ENCODE data around the gene P3H2. TPM values are rescaled to one million over a fixed set of nuclear protein-coding genes. Genes with fewer than 3 reads are reported as not detected.

P3H2 gene
- total and polyA plus RNA-seq, 2 donors (not counting 1 experiment from before 2014, with no cell fraction given): not detected

DNA sequence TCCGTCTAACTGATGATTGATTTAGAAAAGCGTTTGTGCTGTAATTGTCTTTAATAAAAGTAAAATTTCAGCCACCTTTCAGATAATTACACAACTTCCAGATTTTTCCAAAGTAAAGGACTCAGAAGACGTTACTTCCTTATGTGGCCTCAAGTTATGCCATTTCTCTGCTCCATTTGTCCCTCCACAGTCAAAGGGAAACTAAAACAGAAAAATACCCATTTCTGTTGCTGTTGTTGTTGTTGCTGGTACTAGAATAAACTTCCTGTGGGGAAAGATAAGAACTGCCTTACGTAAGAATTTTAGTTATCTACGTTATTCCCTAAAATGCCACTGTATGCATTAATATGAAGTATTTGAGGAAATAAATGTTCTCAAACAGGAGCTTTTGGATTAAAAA is 153.9 kb downstream of the P3H2 start:
- TF ChIP-seq EZH2 (IDR thresholded peaks at IDR 0.05; ENCODE audit: borderline replicate concordance, insufficient read depth, low read depth, low read length, poor library complexity, severe bottlenecking): no peak
- TF ChIP-seq, protein P1, sequence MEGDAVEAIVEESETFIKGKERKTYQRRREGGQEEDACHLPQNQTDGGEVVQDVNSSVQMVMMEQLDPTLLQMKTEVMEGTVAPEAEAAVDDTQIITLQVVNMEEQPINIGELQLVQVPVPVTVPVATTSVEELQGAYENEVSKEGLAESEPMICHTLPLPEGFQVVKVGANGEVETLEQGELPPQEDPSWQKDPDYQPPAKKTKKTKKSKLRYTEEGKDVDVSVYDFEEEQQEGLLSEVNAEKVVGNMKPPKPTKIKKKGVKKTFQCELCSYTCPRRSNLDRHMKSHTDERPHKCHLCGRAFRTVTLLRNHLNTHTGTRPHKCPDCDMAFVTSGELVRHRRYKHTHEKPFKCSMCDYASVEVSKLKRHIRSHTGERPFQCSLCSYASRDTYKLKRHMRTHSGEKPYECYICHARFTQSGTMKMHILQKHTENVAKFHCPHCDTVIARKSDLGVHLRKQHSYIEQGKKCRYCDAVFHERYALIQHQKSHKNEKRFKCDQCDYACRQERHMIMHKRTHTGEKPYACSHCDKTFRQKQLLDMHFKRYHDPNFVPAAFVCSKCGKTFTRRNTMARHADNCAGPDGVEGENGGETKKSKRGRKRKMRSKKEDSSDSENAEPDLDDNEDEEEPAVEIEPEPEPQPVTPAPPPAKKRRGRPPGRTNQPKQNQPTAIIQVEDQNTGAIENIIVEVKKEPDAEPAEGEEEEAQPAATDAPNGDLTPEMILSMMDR (IDR thresholded peaks at IDR 0.05): no peak
- intact Hi-C loops (cut with micrococcal nuclease): loop anchor here (10.0 kb wide), 1 partner anchor 458 kb away; no protein-coding TSS in a partner anchor
- Histone ChIP-seq H3K27me3 (replicated peaks in 1 of 4; ENCODE audit: control extremely low read depth in 1 of 4, control insufficient read depth in 3 of 4, insufficient read depth in 4 of 4, low read length in 3 of 4) (peaks cover 0 to 2% (median 0%) of the 10 kb centered on the region in 4 experiments), H3K27ac (ENCODE audit: low read length in 2 of 2) (no peak overlapping the region), H2AFZ (ENCODE audit: insufficient read depth, low read depth, low read length, poor library complexity, severe bottlenecking) (no peak overlapping the region), H3K4me3 (ENCODE audit: control extremely low read depth in 1 of 5, extremely low read depth in 1 of 5, insufficient read depth in 1 of 5, low read depth in 2 of 5, low read length in 4 of 5) (no peak overlapping the region), H3K4me2 (replicated peaks; ENCODE audit: low read depth, low read length, poor library complexity, severe bottlenecking) (no peak overlapping the region), H4K20me1 (ENCODE audit: control insufficient read depth, insufficient read depth, low read length, poor library complexity, severe bottlenecking) (no peaks in the 10 kb centered on the region), H3K9me3 (ENCODE audit: control extremely low read depth in 1 of 3, control insufficient read depth in 2 of 3, insufficient read depth in 1 of 3, low read length in 2 of 3) (no peaks in the 10 kb centered on the region), H3K9ac (ENCODE audit: low read length) (no peak overlapping the region), H3K36me3 (replicated peaks in 1 of 2; ENCODE audit: control extremely low read depth in 1 of 2, control insufficient read depth in 1 of 2, extremely low read depth in 1 of 2, insufficient read depth in 2 of 2, low read length in 1 of 2) (no peaks in the 10 kb centered on the region), H3K79me2 (ENCODE audit: control insufficient read depth, insufficient read depth, low read length) (no peaks in the 10 kb centered on the region), H3K4me1 (ENCODE audit: control insufficient read depth in 2 of 2, insufficient read depth in 2 of 2, low read length in 2 of 2) (no peaks in the 10 kb centered on the region)
- no peaks in the 10 kb centered on the region for H3K9me3 Mint-ChIP-seq (ENCODE audit: insufficient read depth)
- no peaks in the 10 kb centered on the region for H3K27me3 Mint-ChIP-seq
- H3K4me3 Mint-ChIP-seq: no peak overlapping the region
- WGBS (ENCODE audit: insufficient coverage): no CpG with 5 or more reads among the region's 5 CpGs
- ChIA-PET POLR2A (no interaction called here), CTCF (interaction anchor here (0.9 to 2.0 kb wide), 10 partner anchors 9 to 1084 kb away, joined by 3 to 7 read pairs (median 4); no protein-coding TSS in a partner anchor)
- H3K4me1 Mint-ChIP-seq: no peaks in the 10 kb centered on the region
- H3K27ac Mint-ChIP-seq: no peak overlapping the region
- DNase-seq (no peak), ATAC-seq (ENCODE audit: low read depth) (no peak)

DNA sequence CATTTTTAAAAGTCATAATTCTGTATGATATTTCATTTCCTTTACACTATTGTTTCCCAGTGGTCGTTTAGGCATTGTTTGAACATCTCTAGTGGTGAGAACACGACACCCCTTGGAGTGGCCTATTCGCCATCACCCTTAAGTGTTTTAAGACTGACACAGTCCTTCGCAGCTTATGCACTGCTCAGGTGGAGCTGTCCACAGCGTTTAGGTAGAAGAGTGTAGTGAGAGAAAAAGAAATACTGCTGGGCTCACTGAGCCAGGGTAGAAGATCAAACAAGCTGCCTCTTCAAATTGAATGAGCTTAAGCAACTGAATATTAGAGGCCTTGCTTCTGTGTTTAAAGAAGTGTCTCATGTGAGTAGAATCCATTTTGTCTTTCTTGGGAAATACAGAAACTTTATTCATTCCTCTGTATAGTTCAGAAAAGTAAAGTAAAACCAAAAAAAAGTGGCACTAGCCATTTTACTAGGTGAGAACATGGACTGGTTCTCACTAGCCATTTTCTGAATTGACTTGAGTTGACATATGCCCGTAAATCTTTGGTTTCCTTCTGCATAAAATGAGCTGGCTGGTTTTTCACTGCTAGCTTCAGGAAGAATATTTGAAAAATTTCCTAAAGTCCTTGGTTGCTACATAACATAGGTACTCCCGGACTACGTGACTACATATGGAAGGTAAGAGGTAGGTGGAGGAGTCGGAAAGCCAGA is 155.9 kb downstream of the P3H2 start:
- no peak overlapping the region for H3K27ac Mint-ChIP-seq
- H3K4me2 ChIP-seq (replicated peaks; ENCODE audit: low read depth, low read length, poor library complexity, severe bottlenecking): no peak overlapping the region
- no peaks in the 10 kb centered on the region for H3K4me1 ChIP-seq (ENCODE audit: control insufficient read depth in 2 of 2, insufficient read depth in 2 of 2, low read length in 2 of 2)
- DNase-seq (no peak), ATAC-seq (ENCODE audit: low read depth) (no peak)
- POLR2A ChIA-PET: no interaction called here
- H3K36me3 ChIP-seq (replicated peaks in 1 of 2; ENCODE audit: control extremely low read depth in 1 of 2, control insufficient read depth in 1 of 2, extremely low read depth in 1 of 2, insufficient read depth in 2 of 2, low read length in 1 of 2): no peaks in the 10 kb centered on the region
- peaks cover 0 to 2% (median 0%) of the 10 kb centered on the region in 4 experiments for H3K27me3 ChIP-seq (replicated peaks in 1 of 4; ENCODE audit: control extremely low read depth in 1 of 4, control insufficient read depth in 3 of 4, insufficient read depth in 4 of 4, low read length in 3 of 4)
- H3K9me3 Mint-ChIP-seq (ENCODE audit: insufficient read depth): no peaks in the 10 kb centered on the region
- H2AFZ ChIP-seq (ENCODE audit: insufficient read depth, low read depth, low read length, poor library complexity, severe bottlenecking): no peak overlapping the region
- H4K20me1 ChIP-seq (ENCODE audit: control insufficient read depth, insufficient read depth, low read length, poor library complexity, severe bottlenecking): no peaks in the 10 kb centered on the region
- CTCF ChIA-PET: interaction anchor here (0.8 to 1.4 kb wide), 3 partner anchors 10 to 733 kb away, joined by 3 to 4 read pairs (median 4); no protein-coding TSS in a partner anchor
- intact Hi-C loops (cut with micrococcal nuclease): loop anchor here (10.0 kb wide), 1 partner anchor 460 kb away; no protein-coding TSS in a partner anchor
- H3K79me2 ChIP-seq (ENCODE audit: control insufficient read depth, insufficient read depth, low read length): no peaks in the 10 kb centered on the region
- no peak overlapping the region for H3K4me3 Mint-ChIP-seq
- no peaks in the 10 kb centered on the region for H3K9me3 ChIP-seq (ENCODE audit: control extremely low read depth in 1 of 3, control insufficient read depth in 2 of 3, insufficient read depth in 1 of 3, low read length in 2 of 3)
- H3K27ac ChIP-seq (ENCODE audit: low read length in 2 of 2): no peak overlapping the region
- no peak overlapping the region for H3K9ac ChIP-seq (ENCODE audit: low read length)
- H3K4me3 ChIP-seq (ENCODE audit: control extremely low read depth in 1 of 5, extremely low read depth in 1 of 5, insufficient read depth in 1 of 5, low read depth in 2 of 5, low read length in 4 of 5): no peak overlapping the region
- TF ChIP-seq, protein P1 (IDR thresholded peaks at IDR 0.05): no peak
- no peak for TF ChIP-seq EZH2 (IDR thresholded peaks at IDR 0.05; ENCODE audit: borderline replicate concordance, insufficient read depth, low read depth, low read length, poor library complexity, severe bottlenecking)
- WGBS (ENCODE audit: insufficient coverage): 69% methylated on average over 8 of the region's 9 CpGs
- H3K4me1 Mint-ChIP-seq: peaks cover 1% of the 10 kb centered on the region
- peaks cover 8% of the 10 kb centered on the region for H3K27me3 Mint-ChIP-seq

Measured in B cell (primary cell).